ENCODE results near the gene CLIC5.

GRCh38 chr6:45911691-45912090 lies 104.0 kb downstream of the CLIC5 start:
- TF ChIP-seq, protein P1, sequence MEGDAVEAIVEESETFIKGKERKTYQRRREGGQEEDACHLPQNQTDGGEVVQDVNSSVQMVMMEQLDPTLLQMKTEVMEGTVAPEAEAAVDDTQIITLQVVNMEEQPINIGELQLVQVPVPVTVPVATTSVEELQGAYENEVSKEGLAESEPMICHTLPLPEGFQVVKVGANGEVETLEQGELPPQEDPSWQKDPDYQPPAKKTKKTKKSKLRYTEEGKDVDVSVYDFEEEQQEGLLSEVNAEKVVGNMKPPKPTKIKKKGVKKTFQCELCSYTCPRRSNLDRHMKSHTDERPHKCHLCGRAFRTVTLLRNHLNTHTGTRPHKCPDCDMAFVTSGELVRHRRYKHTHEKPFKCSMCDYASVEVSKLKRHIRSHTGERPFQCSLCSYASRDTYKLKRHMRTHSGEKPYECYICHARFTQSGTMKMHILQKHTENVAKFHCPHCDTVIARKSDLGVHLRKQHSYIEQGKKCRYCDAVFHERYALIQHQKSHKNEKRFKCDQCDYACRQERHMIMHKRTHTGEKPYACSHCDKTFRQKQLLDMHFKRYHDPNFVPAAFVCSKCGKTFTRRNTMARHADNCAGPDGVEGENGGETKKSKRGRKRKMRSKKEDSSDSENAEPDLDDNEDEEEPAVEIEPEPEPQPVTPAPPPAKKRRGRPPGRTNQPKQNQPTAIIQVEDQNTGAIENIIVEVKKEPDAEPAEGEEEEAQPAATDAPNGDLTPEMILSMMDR (IDR thresholded peaks at IDR 0.05; ENCODE audit: poor library complexity, severe bottlenecking) = no peak
- TF ChIP-seq REST (IDR thresholded peaks at IDR 0.05; ENCODE audit: borderline replicate concordance) (no peak), POLR2AphosphoS5 (IDR thresholded peaks at IDR 0.05) (no peak), SMC3 (conservative IDR thresholded peaks at IDR 0.05; ENCODE audit: poor library complexity) (no peak), MXI1 (conservative IDR thresholded peaks at IDR 0.05; ENCODE audit: poor library complexity, severe bottlenecking) (no peak), TAF1 (IDR thresholded peaks at IDR 0.05; ENCODE audit: low read depth) (no peak)
